Activated CD4-positive, alpha-beta T cell treated with anti-CD3 and anti-CD28 coated beads, Interleukin-2, amount 10 ng/mL, durations not matched to agents 7 days and 5 days (primary cell): ENCODE data around the gene C19orf73. TPM values are rescaled to one million over a fixed set of nuclear protein-coding genes. Genes with fewer than 3 reads are reported as not detected.

ENCODE experiments used
- CTCF ChIA-PET: fragments of 350-600 bp; sonication (Branson Sonifier 250); formaldehyde crosslinking; loops from one replicate; lab custom pipeline; 2021; ENCODE audit warnings: antibody characterized with exemption; lab: Charles Lee
- POLR2A ChIA-PET: fragments of 350-600 bp; sonication (Branson Sonifier 250); formaldehyde crosslinking; loops from one replicate; lab custom pipeline; 2021; ENCODE audit warnings: antibody characterized with exemption; lab: Charles Lee
- DNase-seq: peaks from one replicate; pipeline ENCODE4 v3.0.0-alpha.2; 2020
- H3K27ac Mint-ChIP-seq: one replicate; pipeline ENCODE4 v1.8.0; 2021; ENCODE audit warnings: mild to moderate bottlenecking, moderate library complexity, mixed read lengths
- H3K27me3 Mint-ChIP-seq: one replicate; pipeline ENCODE4 v1.8.0; 2021; ENCODE audit warnings: mixed read lengths
- H3K36me3 Mint-ChIP-seq: one replicate; pipeline ENCODE4 v1.8.0; 2021; ENCODE audit warnings: low read depth, mixed read lengths
- H3K4me1 Mint-ChIP-seq: one replicate; pipeline ENCODE4 v1.8.0; 2021; ENCODE audit warnings: mixed read lengths
- H3K4me3 Mint-ChIP-seq: one replicate; pipeline ENCODE4 v1.8.0; 2021; ENCODE audit warnings: mild to moderate bottlenecking, moderate library complexity, mixed read lengths
- H3K9me3 Mint-ChIP-seq: one replicate; pipeline ENCODE4 v1.8.0; 2021; ENCODE audit warnings: mixed read lengths
- total RNA-seq, 2 experiments: library from RNA; stranded (reverse); gene quantifications; one replicate each; pipeline ENCODE4 v1.2.3, GENCODE V29; 2021

The C19orf73 gene
- total RNA-seq, 2 experiments from 2014 or later, result 1.0 to 1.3 TPM

DNA sequence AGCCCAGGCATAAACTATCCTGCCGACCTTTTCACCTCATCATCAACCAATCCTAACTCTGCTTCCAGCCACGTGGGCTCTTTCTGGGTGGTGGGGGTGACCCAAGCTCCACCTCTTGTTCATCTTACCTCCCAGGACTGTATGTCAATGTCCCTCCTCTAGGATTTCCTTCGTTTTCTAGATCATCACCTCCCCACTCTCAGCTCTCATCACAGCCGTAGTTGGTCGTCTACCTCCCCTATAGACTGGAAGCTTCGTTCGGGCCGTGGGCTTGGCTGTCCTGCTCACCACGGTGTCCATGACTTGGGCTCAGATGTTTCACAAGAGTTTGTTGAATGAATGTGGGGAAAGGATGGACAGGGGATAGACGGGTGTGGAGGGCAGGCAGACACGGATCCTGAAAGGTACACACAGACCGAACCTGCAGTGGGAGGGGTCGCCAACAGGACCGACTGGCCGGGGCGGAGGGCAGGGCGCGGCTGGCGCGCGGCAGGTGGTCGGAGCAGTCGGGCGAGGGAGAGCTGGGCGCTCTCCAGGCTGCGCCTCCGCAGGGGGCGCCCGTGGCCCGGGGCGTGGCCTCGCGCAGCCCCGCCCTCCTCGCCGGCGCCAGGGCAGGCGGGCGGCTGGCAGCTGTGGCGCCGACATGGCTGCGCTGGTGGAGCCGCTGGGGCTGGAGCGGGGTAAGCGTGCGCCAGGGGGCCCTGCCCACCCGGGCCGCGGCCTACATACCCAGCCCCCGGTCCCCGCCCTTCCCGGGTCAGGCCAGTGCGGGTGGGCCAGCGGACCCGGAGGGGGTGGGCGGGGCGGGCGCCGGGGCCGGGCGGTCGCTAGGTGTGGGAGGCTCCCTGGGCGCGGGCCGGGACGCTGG is 4.9 kb downstream of the C19orf73 start, which contains the start of gene LIN7B:
LIN7B (plus strand) TSS at position 609 of the 868 bp plus-strand sequence; CDS start at position 644, 35 bp downstream.
- Mint-ChIP-seq H3K27ac (peak within 1 kb of the TSS; percentile 13), H3K4me3 (peak within 1 kb of the TSS; percentile 72), H3K9me3 (no peaks in the 10 kb centered on the region), H3K27me3 (no peaks in the 10 kb centered on the region), H3K4me1 (peaks cover 31% of the 10 kb centered on the region), H3K36me3 (peaks cover 4% of the 10 kb centered on the region)
- CTCF ChIA-PET, result interaction anchor here (1.0 to 3.1 kb wide), 21 partner anchors 9 to 121 kb away, joined by 3 to 24 read pairs (median 4); partner anchors contain the start of genes CGB7, GYS1 and RUVBL2
- DNase-seq, result peak; percentile 65
- POLR2A ChIA-PET, result interaction anchor here (0.6 to 0.7 kb wide), 2 partner anchors 14 to 21 kb away, joined by 3 to 6 read pairs; no protein-coding TSS in a partner anchor

DNA sequence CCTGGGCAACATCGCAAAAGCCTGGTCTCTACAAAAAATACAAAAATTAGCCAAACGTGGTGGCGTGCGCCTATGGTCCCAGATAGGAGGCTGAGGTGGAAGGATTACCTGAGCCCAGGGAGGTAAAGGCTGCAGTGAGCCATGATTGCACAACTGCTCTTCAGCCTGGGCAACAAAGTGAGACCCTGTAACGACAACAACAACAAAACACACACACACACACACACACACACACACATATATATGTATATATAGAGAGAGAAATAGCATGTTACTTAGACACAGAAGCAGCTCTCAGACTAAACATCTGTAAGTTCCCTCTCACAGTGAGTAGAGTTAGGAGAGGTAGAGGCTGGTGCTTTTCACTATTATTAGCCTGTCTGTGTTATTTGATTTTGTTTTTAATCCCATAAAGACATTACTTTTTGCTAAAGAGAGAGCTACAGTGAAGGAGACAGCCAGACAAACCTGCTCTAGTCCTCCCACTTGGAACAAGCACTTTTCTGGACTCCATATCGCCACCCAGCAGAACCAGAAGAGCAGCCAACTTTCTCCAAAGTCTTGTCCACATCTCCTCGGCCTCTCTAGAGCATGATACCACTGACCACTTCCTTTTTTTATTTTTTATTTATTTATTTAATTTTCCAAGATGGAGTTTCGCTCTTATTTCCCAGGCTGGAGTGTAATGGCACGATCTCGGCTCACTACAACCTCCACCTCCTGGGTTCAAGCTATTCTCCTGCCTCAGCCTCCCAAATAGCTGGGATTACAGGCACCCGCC is 7.5 kb downstream of the C19orf73 start:
- DNase-seq, result no peak
- Mint-ChIP-seq H3K36me3 (peaks cover 24% of the 10 kb centered on the region), H3K9me3 (no peaks in the 10 kb centered on the region), H3K27me3 (no peaks in the 10 kb centered on the region), H3K4me3 (no peak overlapping the region), H3K4me1 (peaks cover 17% of the 10 kb centered on the region), H3K27ac (no peak overlapping the region)
- CTCF ChIA-PET, result interaction anchor here (4.1 kb wide), 1 partner anchor 14 kb away, joined by 14 read pairs; no protein-coding TSS in a partner anchor
- POLR2A ChIA-PET, result no interaction called here

DNA sequence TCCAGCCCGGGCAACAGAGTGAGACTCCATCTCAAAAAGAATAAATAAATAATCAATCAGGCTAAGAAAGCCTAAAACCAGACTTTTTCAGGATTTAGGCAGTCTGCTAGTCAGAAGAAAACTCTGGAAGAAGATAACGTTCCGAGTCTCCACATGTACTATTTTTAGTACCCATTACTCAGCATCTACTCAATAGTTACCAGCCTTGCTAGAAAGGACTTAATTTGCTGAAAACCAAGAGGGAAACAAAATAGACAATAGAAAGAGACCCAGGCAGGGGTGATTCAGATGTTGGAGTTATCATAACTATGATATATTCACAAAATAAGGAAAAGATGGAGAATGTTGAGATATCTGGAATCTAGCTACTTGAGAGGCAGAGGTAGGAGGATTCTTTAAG is 8.4 kb downstream of the C19orf73 start:
- Mint-ChIP-seq H3K4me3 (no peak overlapping the region), H3K27ac (no peak overlapping the region), H3K27me3 (no peaks in the 10 kb centered on the region), H3K36me3 (peaks cover 28% of the 10 kb centered on the region), H3K9me3 (no peaks in the 10 kb centered on the region), H3K4me1 (peaks cover 17% of the 10 kb centered on the region)
- DNase-seq, result no peak
- CTCF ChIA-PET, result interaction anchor here (4.1 kb wide), 1 partner anchor 13 kb away, joined by 14 read pairs; no protein-coding TSS in a partner anchor
- POLR2A ChIA-PET, result no interaction called here

DNA sequence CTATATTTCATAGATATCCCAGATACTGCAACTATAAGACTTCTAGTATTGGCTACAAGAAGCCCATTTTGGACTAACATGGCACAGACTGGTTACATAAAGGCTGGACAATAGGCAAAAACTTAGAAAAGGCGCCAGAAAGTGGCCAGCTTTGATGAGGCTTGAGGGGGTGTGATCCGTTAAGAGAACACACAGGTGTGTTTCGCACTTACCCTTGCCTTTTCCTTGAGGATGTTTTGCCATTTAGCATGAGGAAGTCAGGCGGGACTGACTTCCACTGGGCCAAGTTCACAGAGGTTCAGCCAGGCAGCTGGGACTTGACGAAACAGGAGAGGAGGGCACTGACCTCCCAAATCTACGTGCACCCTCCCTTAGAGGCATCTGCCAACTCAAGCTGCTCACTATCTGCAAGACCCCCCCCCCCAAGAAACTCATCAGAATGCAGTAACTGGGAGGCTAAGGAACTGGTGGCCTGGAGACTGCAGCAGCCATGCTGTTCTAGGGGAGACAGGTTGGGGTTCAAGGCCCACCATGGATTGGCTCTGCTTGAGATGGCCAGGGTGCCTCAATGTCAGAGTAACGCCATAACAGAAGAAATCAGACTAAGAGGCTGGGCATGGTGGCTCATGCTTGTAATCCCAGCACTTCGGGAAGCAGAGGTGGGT is 9.2 kb downstream of the C19orf73 start:
- Mint-ChIP-seq H3K4me1 (peaks cover 12% of the 10 kb centered on the region), H3K4me3 (no peak overlapping the region), H3K27ac (no peak overlapping the region), H3K9me3 (no peaks in the 10 kb centered on the region), H3K27me3 (no peaks in the 10 kb centered on the region), H3K36me3 (peaks cover 35% of the 10 kb centered on the region)
- ChIA-PET POLR2A (no interaction called here), CTCF (interaction anchor here (1.2 to 4.1 kb wide), 3 partner anchors 9 to 89 kb away, joined by 3 to 14 read pairs (median 6); no protein-coding TSS in a partner anchor)
- no peak for DNase-seq

DNA sequence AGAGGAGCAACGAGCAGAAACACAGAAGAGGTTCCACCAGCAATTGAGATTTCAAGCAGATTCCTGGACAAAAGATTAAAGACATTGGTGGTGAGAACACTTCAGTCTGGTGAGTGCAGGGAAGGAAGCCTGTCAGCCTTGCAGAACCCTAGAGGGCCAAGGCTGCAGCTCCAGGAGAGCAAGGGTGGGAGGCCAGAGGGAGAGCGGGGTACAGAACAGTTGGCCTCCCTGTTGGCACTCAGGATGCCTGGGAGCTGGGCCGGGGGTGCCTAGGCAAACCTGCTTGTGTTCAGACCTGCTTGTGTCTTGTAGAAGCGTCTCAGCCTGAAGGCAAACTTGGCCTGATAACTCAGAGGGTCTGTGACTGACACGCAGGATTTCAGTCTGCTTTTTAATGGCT is 9.9 kb downstream of the C19orf73 start:
- POLR2A ChIA-PET, result no interaction called here
- Mint-ChIP-seq H3K4me1 (peaks cover 12% of the 10 kb centered on the region), H3K4me3 (no peak overlapping the region), H3K27me3 (no peaks in the 10 kb centered on the region), H3K36me3 (peaks cover 36% of the 10 kb centered on the region), H3K9me3 (no peaks in the 10 kb centered on the region), H3K27ac (peak overlapping the region; percentile 22)
- DNase-seq, result no peak
- CTCF ChIA-PET, result interaction anchor here (1.2 to 4.1 kb wide), 3 partner anchors 9 to 90 kb away, joined by 3 to 14 read pairs (median 6); no protein-coding TSS in a partner anchor

DNA sequence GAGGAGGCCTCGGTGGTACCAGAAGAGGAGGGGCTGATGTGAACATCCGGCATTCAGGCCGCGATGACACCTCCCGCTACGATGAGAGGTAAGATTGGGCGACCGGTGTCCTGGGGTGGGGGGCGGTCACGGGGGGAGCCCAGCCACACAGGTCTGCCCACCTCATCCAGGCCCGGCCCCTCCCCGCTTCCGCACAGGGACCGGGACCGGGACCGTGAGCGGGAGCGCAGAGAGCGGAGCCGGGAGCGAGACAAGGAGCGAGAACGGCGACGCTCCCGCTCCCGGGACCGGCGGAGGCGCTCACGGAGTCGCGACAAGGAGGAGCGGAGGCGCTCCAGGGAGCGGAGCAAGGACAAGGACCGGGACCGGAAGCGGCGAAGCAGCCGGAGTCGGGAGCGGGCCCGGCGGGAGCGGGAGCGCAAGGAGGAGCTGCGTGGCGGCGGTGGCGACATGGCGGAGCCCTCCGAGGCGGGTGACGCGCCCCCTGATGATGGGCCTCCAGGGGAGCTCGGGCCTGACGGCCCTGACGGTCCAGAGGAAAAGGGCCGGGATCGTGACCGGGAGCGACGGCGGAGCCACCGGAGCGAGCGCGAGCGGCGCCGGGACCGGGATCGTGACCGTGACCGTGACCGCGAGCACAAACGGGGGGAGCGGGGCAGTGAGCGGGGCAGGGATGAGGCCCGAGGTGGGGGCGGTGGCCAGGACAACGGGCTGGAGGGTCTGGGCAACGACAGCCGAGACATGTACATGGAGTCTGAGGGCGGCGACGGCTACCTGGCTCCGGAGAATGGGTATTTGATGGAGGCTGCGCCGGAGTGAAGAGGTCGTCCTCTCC is 11.1 kb downstream of the C19orf73 start:
- H3K9me3 Mint-ChIP-seq, result no peaks in the 10 kb centered on the region
- no peak for DNase-seq
- H3K4me3 Mint-ChIP-seq, result no peak overlapping the region
- no peak overlapping the region for H3K27ac Mint-ChIP-seq
- POLR2A ChIA-PET, result no interaction called here
- H3K4me1 Mint-ChIP-seq, result peaks cover 4% of the 10 kb centered on the region
- peaks cover 36% of the 10 kb centered on the region for H3K36me3 Mint-ChIP-seq
- no peaks in the 10 kb centered on the region for H3K27me3 Mint-ChIP-seq
- CTCF ChIA-PET, result interaction anchor here (0.6 to 4.1 kb wide), 2 partner anchors 10 to 87 kb away, joined by 4 to 14 read pairs; no protein-coding TSS in a partner anchor

DNA sequence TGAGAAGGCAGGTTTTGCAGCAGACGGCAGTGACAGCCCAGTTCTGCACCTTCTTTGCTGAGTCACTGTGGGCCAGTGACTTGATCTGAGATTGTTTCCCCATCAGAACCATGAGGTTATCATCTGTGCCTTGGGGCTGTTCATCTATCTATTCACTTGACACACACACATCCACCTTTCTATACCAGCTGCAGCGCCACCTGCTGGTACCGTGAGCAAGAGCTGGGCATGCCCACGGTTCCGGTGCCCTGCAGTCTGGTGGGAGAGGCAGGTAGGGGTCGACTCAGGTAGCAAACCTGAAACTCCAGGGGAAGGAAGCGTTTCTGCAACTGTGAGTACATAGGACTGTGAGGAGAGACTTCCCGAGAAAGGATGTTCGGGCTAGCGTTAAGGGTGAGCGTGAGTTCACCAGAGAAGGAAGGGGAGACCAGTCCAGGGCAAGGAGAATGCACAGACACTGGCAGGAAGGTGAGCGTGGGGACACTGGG is 12.3 kb downstream of the C19orf73 start:
- Mint-ChIP-seq H3K4me3 (no peak overlapping the region), H3K4me1 (peaks cover 4% of the 10 kb centered on the region), H3K27me3 (no peaks in the 10 kb centered on the region), H3K27ac (peak overlapping the region; percentile 56), H3K9me3 (no peaks in the 10 kb centered on the region), H3K36me3 (peaks cover 36% of the 10 kb centered on the region)
- POLR2A ChIA-PET, result no interaction called here
- CTCF ChIA-PET, result interaction anchor here (0.7 to 4.1 kb wide), 8 partner anchors 7 to 48 kb away, joined by 3 to 20 read pairs (median 6); partner anchors contain the start of genes HRC and LIN7B
- DNase-seq, result peak; percentile 71

DNA sequence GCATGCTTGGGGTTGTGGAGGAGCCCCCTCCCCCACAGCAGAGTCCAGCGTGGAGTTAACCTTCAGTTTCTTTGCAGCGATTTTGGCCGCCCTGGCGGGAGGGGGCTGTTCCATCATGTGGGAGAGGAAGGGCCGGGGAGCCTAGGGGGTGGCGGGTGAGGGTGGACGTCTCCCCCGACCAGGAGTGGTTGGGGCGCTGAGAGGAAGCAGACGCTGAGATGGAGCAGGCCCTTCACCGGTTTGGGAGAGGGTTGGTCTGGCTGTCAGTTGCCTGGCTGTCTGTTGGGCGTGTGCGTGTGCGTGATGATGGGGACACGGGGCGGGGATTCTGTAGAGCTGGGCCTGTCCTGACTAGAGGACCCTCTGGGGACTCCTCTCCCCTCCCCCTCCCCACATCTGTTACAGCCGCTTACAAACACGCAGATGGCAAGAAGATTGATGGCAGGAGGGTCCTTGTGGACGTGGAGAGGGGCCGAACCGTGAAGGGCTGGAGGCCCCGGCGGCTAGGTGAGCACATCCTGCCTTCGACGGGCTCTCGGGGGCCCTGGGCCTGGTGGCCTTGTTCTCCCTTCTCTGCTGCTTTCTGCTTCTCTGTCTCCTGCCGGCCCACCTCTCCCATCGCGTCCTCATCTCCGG is 14.6 kb downstream of the C19orf73 start:
- H3K9me3 Mint-ChIP-seq, result no peaks in the 10 kb centered on the region
- DNase-seq, result no peak
- no peaks in the 10 kb centered on the region for H3K27me3 Mint-ChIP-seq
- H3K4me3 Mint-ChIP-seq, result no peak overlapping the region
- H3K27ac Mint-ChIP-seq, result no peak overlapping the region
- ChIA-PET CTCF (interaction anchor here (0.6 to 4.1 kb wide), 2 partner anchors 10 to 393 kb away, joined by 3 to 20 read pairs; partner anchors contain the start of gene LIN7B), POLR2A (no interaction called here)
- peaks cover 2% of the 10 kb centered on the region for H3K4me1 Mint-ChIP-seq
- peaks cover 48% of the 10 kb centered on the region for H3K36me3 Mint-ChIP-seq

DNA sequence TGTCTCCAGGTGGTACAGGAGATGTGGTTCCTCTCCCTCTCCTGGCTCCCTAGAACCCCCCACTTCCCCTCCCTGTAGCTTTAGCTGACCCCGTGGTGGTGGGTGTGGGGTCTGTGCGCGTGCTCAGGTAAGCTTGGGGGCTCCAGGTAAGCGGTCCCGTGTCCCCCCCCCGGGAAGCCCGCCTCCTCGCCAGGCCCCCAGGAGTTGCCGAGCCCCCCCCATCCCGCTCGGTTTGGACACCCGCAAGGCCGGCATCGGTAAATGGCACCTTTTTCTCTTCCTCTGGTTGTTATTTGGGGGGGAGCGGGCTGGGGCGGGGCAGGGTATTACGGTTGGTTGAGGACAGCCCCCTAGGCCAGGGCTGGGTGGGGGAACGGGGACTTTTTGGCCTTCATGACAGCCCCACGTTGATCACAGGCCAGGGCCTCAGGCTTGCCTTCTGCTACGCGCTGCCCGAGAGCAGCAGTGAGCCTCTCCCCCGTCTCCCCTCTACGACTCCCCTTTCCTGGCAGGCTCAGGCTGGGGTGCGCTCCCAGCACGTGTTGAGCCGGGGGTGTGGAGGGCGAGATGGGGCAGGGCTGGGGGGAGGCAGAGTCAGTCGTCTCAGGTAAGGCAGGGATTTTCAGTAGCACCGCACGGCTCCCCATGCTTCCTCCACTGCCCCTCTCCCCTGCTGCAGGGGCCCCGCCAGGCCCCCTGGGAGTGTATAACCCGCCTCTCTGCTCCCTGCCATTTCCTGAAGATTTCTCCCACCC is 15.4 kb downstream of the C19orf73 start:
- CTCF ChIA-PET, result interaction anchor here (4.1 kb wide), 1 partner anchor 11 kb away, joined by 20 read pairs; the partner anchor contains the start of gene LIN7B
- no peak for DNase-seq
- H3K27ac Mint-ChIP-seq, result no peak overlapping the region
- no peak overlapping the region for H3K4me3 Mint-ChIP-seq
- H3K9me3 Mint-ChIP-seq, result no peaks in the 10 kb centered on the region
- peaks cover 4% of the 10 kb centered on the region for H3K4me1 Mint-ChIP-seq
- no peaks in the 10 kb centered on the region for H3K27me3 Mint-ChIP-seq
- POLR2A ChIA-PET, result no interaction called here
- H3K36me3 Mint-ChIP-seq, result peaks cover 47% of the 10 kb centered on the region

DNA sequence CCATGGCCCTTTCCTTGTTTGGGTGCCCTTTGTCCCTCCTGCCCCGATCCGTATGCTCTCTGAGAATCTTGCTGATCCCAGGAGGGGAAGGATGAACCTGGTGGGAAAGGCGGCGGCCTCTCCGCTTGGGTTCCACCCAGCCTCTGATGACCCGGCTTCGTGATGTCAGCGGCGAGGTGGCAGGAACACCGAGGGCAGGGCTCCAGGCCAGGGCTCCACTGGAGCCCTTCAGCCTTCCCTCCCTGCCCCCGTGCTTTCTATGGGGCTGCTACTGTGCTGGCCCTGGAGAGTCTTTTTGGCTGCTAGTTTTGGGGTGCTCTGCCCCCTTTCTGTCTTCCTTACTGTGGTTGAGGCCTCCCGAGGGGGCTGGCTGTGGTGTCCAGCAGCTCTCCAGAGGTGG is 16.6 kb downstream of the C19orf73 start:
- CTCF ChIA-PET, result no interaction called here
- Mint-ChIP-seq H3K4me1 (peaks cover 13% of the 10 kb centered on the region), H3K27me3 (no peaks in the 10 kb centered on the region), H3K4me3 (no peak overlapping the region), H3K27ac (no peak overlapping the region), H3K36me3 (peaks cover 50% of the 10 kb centered on the region), H3K9me3 (no peaks in the 10 kb centered on the region)
- POLR2A ChIA-PET, result no interaction called here
- DNase-seq, result no peak
